NB4 (cell line): Measurements from ENCODE around the gene SLC6A12.

Experiments
- DNase-seq: peaks from one replicate; pipeline ENCODE4 v3.0.0; 2010; ENCODE audit warnings: low read depth
- H3K4me3 ChIP-seq: one replicate; pipeline ENCODE4 v1.5.1; 2011; ENCODE audit warnings: mild to moderate bottlenecking, low read depth, low read length, moderate library complexity
- CTCF ChIP-seq: IDR thresholded peaks from one replicate; pipeline ENCODE4 v1.5.1; 2012; ENCODE audit warnings: low read depth, low read length
- MYC ChIP-seq: IDR thresholded peaks from 2 replicates; pipeline ENCODE4 v1.6.1; 2011; ENCODE audit warnings: low read depth, low read length
- POLR2A ChIP-seq: IDR thresholded peaks from 2 replicates; pipeline ENCODE4 v1.6.1; 2011; ENCODE audit warnings: mild to moderate bottlenecking; ENCODE audit not compliant: insufficient read length; ENCODE audit errors: extremely low read depth
- TF ChIP-seq, protein P1 (sequence below): IDR thresholded peaks from 2 replicates; pipeline ENCODE4 v1.6.1; 2011; ENCODE audit warnings: low read depth, low read length

SLC6A12 gene

GRCh38 chr12:227923-228845 lies 14.2 kb upstream of the SLC6A12 start:
- TF ChIP-seq POLR2A (no peak), CTCF (no peak), MYC (no peak)
- TF ChIP-seq, protein P1, sequence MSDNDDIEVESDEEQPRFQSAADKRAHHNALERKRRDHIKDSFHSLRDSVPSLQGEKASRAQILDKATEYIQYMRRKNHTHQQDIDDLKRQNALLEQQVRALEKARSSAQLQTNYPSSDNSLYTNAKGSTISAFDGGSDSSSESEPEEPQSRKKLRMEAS = no peak
- DNase-seq = no peak

GRCh38 chr12:227286-227915 lies 13.4 kb upstream of the SLC6A12 start:
- DNase-seq = no peak
- no peak for TF ChIP-seq POLR2A
- TF ChIP-seq CTCF = no peak
- TF ChIP-seq MYC = no peak
- TF ChIP-seq, protein P1 = no peak
- no peak overlapping the region for H3K4me3 ChIP-seq

More at GRCh38 chr12:227923-228845, 14.2 kb upstream of the SLC6A12 start:
- H3K4me3 ChIP-seq = no peak overlapping the region

DNA sequence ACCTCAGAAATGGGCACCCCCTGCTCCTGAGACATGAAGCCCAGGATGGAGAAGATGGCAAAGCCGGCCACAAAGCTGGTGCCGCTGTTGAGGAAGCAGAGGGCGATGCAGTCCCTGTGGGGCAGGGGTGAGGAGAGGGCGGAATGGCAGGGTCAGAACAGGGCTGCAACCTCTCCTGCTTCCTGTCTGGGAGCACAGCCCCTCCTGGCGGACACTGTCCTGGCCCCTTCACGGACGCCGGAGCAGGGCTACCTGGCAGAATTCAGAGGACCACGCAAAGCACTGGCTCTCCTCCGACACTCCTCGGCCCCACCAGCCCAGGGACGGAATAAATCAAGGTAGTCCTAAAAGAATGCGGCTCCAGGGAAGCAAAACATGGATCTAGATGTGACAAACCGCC lies 12.4 kb upstream of the SLC6A12 start:
- DNase-seq = no peak
- no peak overlapping the region for H3K4me3 ChIP-seq
- no peak for TF ChIP-seq CTCF
- TF ChIP-seq, protein P1 = no peak
- TF ChIP-seq MYC = no peak
- TF ChIP-seq POLR2A = no peak

- no peak for DNase-seq
These were observed 11.1 kb upstream of the SLC6A12 start for GRCh38 chr12:225012-225411.

GRCh38 chr12:224330-224729 lies 10.4 kb upstream of the SLC6A12 start:
- TF ChIP-seq MYC (no peak), CTCF (no peak), POLR2A (no peak)
- TF ChIP-seq, protein P1 = no peak
- no peak for DNase-seq
- no peak overlapping the region for H3K4me3 ChIP-seq

More at GRCh38 chr12:225012-225411, 11.1 kb upstream of the SLC6A12 start:
- no peak overlapping the region for H3K4me3 ChIP-seq
- TF ChIP-seq CTCF = no peak
- TF ChIP-seq POLR2A = no peak
- TF ChIP-seq, protein P1 = no peak
- TF ChIP-seq MYC = no peak
